ENCODE measurements around the gene CHAC2. TPM values are rescaled to one million over a fixed set of nuclear protein-coding genes. Genes with fewer than 3 reads are reported as not detected.

The CHAC2 gene
- total RNA-seq, 4 donors from 2014 or later: 3.2 to 7.2 (median 4.5) TPM

Other genes with a start within 250 kb of the CHAC2 start
- 10 to 100 TPM in 3 of 4 donors, 1 to 10 TPM in 1; 7.0 to 24.9 (median 12.0) TPM for gene ASB3, start 19.1 kb downstream of the CHAC2 start, total RNA-seq
- 10 to 100 TPM; 42.9 to 76.1 (median 48.5) TPM for gene ERLEC1, start 19.2 kb downstream of the CHAC2 start, total RNA-seq
- 10 to 100 TPM in 1 of 4 donors, 1 to 10 TPM in 3; 2.0 to 12.1 (median 7.6) TPM for gene GPR75, start 92.2 kb downstream of the CHAC2 start, total RNA-seq
- 10 to 100 TPM; 35.8 to 97.9 (median 45.5) TPM for gene PSME4, start 203.2 kb downstream of the CHAC2 start, total RNA-seq

All from omental fat pad (tissue), 4 donors.